ENCODE results near the gene HOXA11. TPM values are rescaled to one million over a fixed set of nuclear protein-coding genes. Genes with fewer than 3 reads are reported as not detected.

Gene HOXA11
- total RNA-seq, 4 donors from 2014 or later, result 0.34 to 1.2 (median 0.95) TPM; not detected in 1

DNA sequence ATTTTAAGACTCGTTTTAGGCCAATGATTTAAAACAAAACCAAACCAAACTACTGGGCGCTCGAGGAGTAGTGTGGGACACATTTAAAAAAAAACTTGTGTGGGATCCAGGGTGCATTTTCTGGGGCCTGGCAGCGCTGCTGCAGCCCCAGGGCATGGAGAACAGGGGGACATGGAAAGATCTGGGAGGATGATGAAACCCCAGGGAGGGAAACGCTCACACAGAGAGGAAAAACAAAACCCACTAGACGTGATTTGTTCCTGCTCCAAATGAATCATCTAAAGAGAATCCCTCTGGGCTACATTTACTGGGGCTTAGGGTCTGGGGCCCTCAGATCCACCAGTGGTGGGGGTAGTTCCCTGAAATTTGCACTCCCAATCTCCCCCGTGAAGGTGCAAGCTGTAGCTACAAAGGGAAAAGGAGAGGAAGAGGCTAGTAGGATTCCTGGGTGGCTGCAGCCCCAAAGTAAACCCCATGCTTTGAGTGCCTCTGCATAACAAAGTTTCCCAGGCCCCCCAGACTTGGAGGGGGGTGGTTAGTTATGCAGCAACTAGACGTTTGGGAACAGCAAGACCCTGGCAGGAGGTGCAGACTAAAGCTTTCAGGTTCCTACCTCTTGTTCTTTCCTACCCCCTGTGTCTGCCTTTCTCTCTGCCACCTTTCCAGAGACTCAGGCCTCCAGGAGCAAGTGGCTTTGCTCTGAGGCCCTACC, 29.4 kb upstream of the HOXA11 start:
- WGBS, result 67% methylated on average over 8 of the region's 8 CpGs
- H3K9me3 ChIP-seq, result no peaks in the 10 kb centered on the region
- peaks cover 92% of the 10 kb centered on the region for H3K27me3 ChIP-seq
- no peak for TF ChIP-seq CTCF (IDR thresholded peaks at IDR 0.05)
- DNase-seq (ENCODE audit: low spot score in 2 of 2), result no peak
- H3K4me3 ChIP-seq, result no peak overlapping the region
- no peaks in the 10 kb centered on the region for H3K36me3 ChIP-seq
- H3K27ac ChIP-seq, result no peak overlapping the region
- peaks cover 15% of the 10 kb centered on the region for H3K4me1 ChIP-seq

GRCh38 chr7:27213433-27214238, 28.6 kb upstream of the HOXA11 start:
- Histone ChIP-seq H3K9me3 (no peaks in the 10 kb centered on the region), H3K27ac (no peak overlapping the region), H3K36me3 (no peaks in the 10 kb centered on the region), H3K4me1 (peaks cover 15% of the 10 kb centered on the region), H3K27me3 (peaks cover 92% of the 10 kb centered on the region), H3K4me3 (no peak overlapping the region)
- no peak for TF ChIP-seq POLR2AphosphoS5 (IDR thresholded peaks at IDR 0.05)
- DNase-seq (ENCODE audit: low spot score in 2 of 2), result no peak
- 50% methylated on average over 44 of the region's 50 CpGs for WGBS

DNA sequence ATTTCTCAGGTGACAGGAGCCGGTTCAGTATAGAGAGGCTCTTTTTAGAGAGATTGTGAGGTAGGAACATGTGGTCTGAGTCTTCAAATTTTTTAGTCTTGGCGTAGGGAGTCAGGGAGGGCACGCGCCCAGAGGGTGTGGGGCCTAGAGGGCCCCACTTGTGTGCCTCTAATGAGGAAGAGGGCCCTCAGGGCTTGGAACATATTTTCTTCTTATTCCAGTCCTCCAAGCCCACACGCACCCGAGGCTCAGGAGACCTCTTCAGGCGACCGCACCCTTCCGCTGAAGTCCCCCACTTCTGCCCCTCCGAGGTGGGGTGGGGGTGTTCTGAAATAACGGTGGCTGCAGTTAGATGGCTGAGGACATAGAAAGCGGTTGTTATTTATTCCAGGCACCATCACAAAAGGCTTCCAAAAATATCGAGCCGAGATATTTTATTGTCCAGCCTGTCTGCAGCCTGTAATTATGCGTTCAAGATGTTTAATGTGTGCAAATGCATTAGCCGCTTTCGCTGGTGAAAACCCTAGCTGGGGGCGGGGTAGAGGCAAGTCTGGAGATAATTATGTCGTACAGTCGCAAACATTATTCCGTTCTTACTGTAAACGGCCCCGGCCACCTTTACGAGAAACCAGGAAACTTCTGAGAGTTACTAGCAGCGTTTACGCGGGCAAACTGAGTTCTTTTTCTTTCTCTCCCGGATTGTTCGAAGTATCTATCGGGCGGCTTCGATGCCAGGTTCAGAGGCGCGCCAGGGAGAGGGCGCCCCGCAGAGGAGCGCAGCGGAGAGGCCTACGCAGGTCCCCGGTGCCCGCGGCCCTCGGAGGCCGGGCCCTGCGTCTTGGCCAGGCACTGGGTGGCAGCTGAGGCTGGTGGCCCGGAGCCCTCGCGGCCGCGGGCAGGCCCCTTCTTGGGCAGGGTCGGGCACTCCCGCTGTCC, 27.7 kb upstream of the HOXA11 start:
- Histone ChIP-seq H3K4me3 (no peak overlapping the region), H3K36me3 (no peaks in the 10 kb centered on the region), H3K9me3 (no peaks in the 10 kb centered on the region), H3K27ac (no peak overlapping the region), H3K4me1 (peaks cover 15% of the 10 kb centered on the region), H3K27me3 (peaks cover 96% of the 10 kb centered on the region)
- WGBS, result 15% methylated on average over 26 of the region's 52 CpGs
- DNase-seq (ENCODE audit: low spot score in 2 of 2), result no peak
- TF ChIP-seq CTCF (IDR thresholded peaks at IDR 0.05), result no peak
- TF ChIP-seq POLR2A (IDR thresholded peaks at IDR 0.05), result no peak

DNA sequence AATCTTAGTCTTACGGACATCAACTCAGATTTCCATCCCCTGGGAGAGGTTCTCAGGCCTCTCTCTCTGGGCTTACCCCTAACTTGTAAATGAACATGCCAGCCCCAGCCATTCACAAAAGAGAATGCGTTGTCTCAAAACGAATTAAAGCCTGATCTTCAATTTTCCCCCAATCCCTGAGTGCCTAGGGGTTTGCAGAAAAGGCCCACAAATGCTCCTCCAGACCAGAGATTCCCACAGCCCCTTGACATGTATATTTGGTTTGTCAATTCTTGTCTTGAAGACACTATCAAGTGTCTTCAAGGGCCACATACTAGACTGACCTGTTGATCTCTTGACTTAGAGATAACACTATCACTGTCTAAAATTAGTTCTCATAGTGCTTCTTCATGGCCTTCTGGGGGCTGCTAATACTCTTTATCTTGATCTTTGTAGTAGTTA, 26.8 kb upstream of the HOXA11 start:
- H3K27ac ChIP-seq, result no peak overlapping the region
- peaks cover 15% of the 10 kb centered on the region for H3K4me1 ChIP-seq
- no peak overlapping the region for H3K4me3 ChIP-seq
- 52% methylated on average over 3 of the region's 3 CpGs for WGBS
- H3K9me3 ChIP-seq, result no peaks in the 10 kb centered on the region
- TF ChIP-seq POLR2AphosphoS5 (IDR thresholded peaks at IDR 0.05), result no peak
- no peaks in the 10 kb centered on the region for H3K36me3 ChIP-seq
- H3K27me3 ChIP-seq, result peaks cover 96% of the 10 kb centered on the region
- no peak for DNase-seq (ENCODE audit: low spot score in 2 of 2)

- no peak for DNase-seq (ENCODE audit: low spot score in 2 of 2)
- Histone ChIP-seq H3K27me3 (peaks cover 96% of the 10 kb centered on the region), H3K27ac (no peak overlapping the region), H3K4me1 (peaks cover 15% of the 10 kb centered on the region), H3K9me3 (no peaks in the 10 kb centered on the region), H3K4me3 (no peak overlapping the region), H3K36me3 (no peaks in the 10 kb centered on the region)
- WGBS, result 100% methylated on average over 1 of the region's 1 CpG
- TF ChIP-seq EP300 (IDR thresholded peaks at IDR 0.05) (no peak), POLR2AphosphoS5 (IDR thresholded peaks at IDR 0.05) (no peak), POLR2A (IDR thresholded peaks at IDR 0.05) (no peak), CTCF (IDR thresholded peaks at IDR 0.05) (no peak)
These were observed 26.0 kb upstream of the HOXA11 start for GRCh38 chr7:27211084-27211446.
